ENCODE results near the gene PLA2G6. TPM values are rescaled to one million over a fixed set of nuclear protein-coding genes. Genes with fewer than 3 reads are reported as not detected.

Gene PLA2G6
- total RNA-seq, 1 experiment from 2014 or later, result 6.0 TPM

DNA sequence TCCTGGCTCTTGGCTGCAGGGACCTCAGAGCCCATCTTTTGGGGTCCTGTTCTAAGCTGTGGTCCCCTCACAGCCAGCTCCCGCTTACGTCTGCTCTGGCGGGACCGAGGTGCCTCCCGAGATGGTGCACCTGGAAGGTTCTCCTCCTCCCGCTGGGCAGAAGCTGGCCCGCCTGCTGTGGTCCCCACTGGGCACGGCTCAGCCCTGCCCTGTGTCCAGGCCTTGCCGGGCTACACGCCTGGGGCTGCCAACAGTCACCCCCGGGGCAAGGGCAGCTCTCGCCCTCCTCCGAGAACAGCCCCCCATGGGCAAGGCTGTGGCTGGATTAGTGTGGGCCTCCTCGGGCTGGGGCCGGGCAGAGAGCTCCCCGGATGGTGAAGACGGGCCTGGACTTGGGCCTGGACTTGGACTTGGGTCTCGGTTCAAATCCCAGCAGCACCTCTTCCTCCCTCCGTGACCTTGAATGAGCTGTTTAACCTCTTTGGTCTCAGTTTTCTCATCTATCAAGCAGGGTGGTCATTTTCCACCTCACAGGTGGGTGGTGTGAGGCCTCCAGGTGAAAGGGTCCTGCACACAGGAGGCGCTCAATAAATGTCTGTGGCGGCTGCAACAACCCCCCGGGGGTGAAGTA is 72.1 kb downstream of the PLA2G6 start:
- H2AFZ ChIP-seq (ENCODE audit: low read length), result no peak overlapping the region
- TF ChIP-seq, protein P1, sequence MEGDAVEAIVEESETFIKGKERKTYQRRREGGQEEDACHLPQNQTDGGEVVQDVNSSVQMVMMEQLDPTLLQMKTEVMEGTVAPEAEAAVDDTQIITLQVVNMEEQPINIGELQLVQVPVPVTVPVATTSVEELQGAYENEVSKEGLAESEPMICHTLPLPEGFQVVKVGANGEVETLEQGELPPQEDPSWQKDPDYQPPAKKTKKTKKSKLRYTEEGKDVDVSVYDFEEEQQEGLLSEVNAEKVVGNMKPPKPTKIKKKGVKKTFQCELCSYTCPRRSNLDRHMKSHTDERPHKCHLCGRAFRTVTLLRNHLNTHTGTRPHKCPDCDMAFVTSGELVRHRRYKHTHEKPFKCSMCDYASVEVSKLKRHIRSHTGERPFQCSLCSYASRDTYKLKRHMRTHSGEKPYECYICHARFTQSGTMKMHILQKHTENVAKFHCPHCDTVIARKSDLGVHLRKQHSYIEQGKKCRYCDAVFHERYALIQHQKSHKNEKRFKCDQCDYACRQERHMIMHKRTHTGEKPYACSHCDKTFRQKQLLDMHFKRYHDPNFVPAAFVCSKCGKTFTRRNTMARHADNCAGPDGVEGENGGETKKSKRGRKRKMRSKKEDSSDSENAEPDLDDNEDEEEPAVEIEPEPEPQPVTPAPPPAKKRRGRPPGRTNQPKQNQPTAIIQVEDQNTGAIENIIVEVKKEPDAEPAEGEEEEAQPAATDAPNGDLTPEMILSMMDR (conservative IDR thresholded peaks at IDR 0.05; ENCODE audit: low read depth, low read length), result no peak
- no peak for TF ChIP-seq EZH2 (IDR thresholded peaks at IDR 0.05; ENCODE audit: low read length, unreplicated experiment)
- TF ChIP-seq EZH2phosphoT487 (IDR thresholded peaks at IDR 0.05; ENCODE audit: borderline replicate concordance, low read length), result no peak
- no peaks in the 10 kb centered on the region for H3K9me2 ChIP-seq (replicated peaks; ENCODE audit: low read length)
- no TSS peak for BruUV-seq (replicated peaks)
- no peak overlapping the region for H3K9ac ChIP-seq (ENCODE audit: low read length)
- intact Hi-C loops (cut with micrococcal nuclease), result loop anchor here (10.0 kb wide), 1 partner anchor 105 kb away; no protein-coding TSS in a partner anchor
- H3K36me3 ChIP-seq (ENCODE audit: low read depth, low read length), result no peaks in the 10 kb centered on the region
- POLR2A ChIA-PET (ENCODE audit: unreplicated experiment), result no interaction called here
- no peaks in the 10 kb centered on the region for H3K27me3 ChIP-seq (ENCODE audit: low read length)
- H3F3A ChIP-seq (ENCODE audit: low read length, unreplicated experiment), result no peaks in the 10 kb centered on the region
- H3K79me2 ChIP-seq (ENCODE audit: low read length), result no peaks in the 10 kb centered on the region
- no peak overlapping the region for H3K4me2 ChIP-seq (ENCODE audit: low read length)
- no peaks in the 10 kb centered on the region for H3K9me3 ChIP-seq (ENCODE audit: low read length)
- no peak for DNase-seq
- H3K4me3 ChIP-seq (ENCODE audit: low read length), result no peak overlapping the region
- no peak overlapping the region for H3K27ac ChIP-seq (ENCODE audit: low read length)
- H3K4me1 ChIP-seq (ENCODE audit: insufficient read depth, low read length), result no peaks in the 10 kb centered on the region
- CTCF ChIA-PET, result no interaction called here
- no peaks in the 10 kb centered on the region for H4K20me1 ChIP-seq (ENCODE audit: low read length)
- no peak for ATAC-seq

DNA sequence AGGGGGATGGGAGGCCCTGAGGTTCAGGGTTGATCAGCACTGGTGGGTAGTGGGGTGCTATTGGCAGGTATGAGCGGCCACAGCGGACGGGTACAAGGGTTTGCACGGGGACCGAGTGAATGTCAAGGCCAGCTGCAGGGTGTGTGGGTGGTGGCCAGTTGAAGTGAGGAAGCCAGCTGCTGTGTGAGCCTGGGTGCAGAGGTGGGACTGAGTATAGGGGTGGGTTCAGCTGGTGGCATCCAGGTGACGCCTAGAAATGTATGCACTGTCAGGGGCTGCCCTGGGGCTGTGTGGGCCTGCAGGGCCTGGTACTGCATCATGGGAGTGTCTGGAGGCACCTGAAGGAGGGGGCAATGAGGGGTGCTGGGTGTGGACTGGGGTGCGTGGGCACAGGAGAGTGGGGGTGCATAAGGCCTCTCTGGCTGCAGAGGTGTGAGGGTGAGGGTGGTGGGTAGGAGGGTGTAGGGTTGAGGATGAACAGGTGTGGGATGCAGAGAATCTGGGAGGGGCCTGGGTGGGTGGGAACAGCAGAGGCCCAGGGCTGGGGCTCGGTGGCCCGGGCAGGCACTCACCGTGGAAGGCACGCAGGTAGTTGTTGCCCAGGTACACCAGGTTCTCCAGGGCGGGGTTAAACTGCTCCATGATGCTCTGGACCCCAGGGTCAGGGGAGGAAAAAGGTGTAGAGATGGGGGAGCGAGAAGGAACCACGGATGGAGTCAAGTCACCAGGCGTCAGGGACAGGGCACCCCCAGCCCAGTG is 72.9 kb downstream of the PLA2G6 start:
- Histone ChIP-seq H3K4me1 (ENCODE audit: insufficient read depth, low read length) (no peaks in the 10 kb centered on the region), H3K27me3 (ENCODE audit: low read length) (no peaks in the 10 kb centered on the region), H3K4me3 (ENCODE audit: low read length) (no peak overlapping the region), H3K9me2 (replicated peaks; ENCODE audit: low read length) (no peaks in the 10 kb centered on the region), H3K27ac (ENCODE audit: low read length) (no peak overlapping the region), H3K9me3 (ENCODE audit: low read length) (no peaks in the 10 kb centered on the region), H4K20me1 (ENCODE audit: low read length) (no peaks in the 10 kb centered on the region), H2AFZ (ENCODE audit: low read length) (no peak overlapping the region), H3K4me2 (ENCODE audit: low read length) (no peak overlapping the region), H3K36me3 (ENCODE audit: low read depth, low read length) (no peaks in the 10 kb centered on the region), H3K9ac (ENCODE audit: low read length) (no peak overlapping the region), H3K79me2 (ENCODE audit: low read length) (no peaks in the 10 kb centered on the region), H3F3A (ENCODE audit: low read length, unreplicated experiment) (no peaks in the 10 kb centered on the region)
- BruUV-seq (replicated peaks), result no TSS peak
- POLR2A ChIA-PET (ENCODE audit: unreplicated experiment), result no interaction called here
- DNase-seq (no peak), ATAC-seq (no peak)
- intact Hi-C loops (cut with micrococcal nuclease), result no loop called here
- CTCF ChIA-PET, result no interaction called here
- TF ChIP-seq EZH2 (IDR thresholded peaks at IDR 0.05; ENCODE audit: low read length, unreplicated experiment) (no peak), EZH2phosphoT487 (IDR thresholded peaks at IDR 0.05; ENCODE audit: borderline replicate concordance, low read length) (no peak)
- TF ChIP-seq, protein P1 (conservative IDR thresholded peaks at IDR 0.05; ENCODE audit: low read depth, low read length), result no peak

Data from PC-3 (cell line).